Body of pancreas (tissue), 4 donors: ENCODE measurements around the gene GPRC5D. TPM values are rescaled to one million over a fixed set of nuclear protein-coding genes. Genes with fewer than 3 reads are reported as not detected.

Experiments
- ATAC-seq: fragments of 150-250 bp; one replicate; pipeline ENCODE4 v1.9.1; 2016
- DNase-seq, 4 donors: peaks; one replicate each; pipeline ENCODE4 v3.0.0-alpha.2; 2019
- H3K27ac ChIP-seq, 4 donors: fragments of 200-600 bp; sonication (generic); 1 replicate in 3 of 4; 2 replicates in 1 of 4; pipeline versions ENCODE4 v1.5.1 to v1.6.1; 2016 to 2019; ENCODE audit warnings: mild to moderate bottlenecking in 1 of 4, mixed read lengths in 1 of 4, moderate library complexity in 1 of 4
- H3K27me3 ChIP-seq, 2 donors: fragments of 200-600 bp; sonication (generic); one replicate each; pipeline ENCODE4 v1.6.0; 2016; ENCODE audit warnings: mild to moderate bottlenecking in 1 of 2
- H3K36me3 ChIP-seq, 2 donors: fragments of 200-600 bp; sonication (generic); replicated peaks in 1 of 2; 2 replicates each; pipeline ENCODE4 v1.5.1; 2016; ENCODE audit warnings: low read depth in 2 of 2; ENCODE audit not compliant: insufficient read depth in 1 of 2
- H3K4me1 ChIP-seq: fragments of 200-600 bp; sonication (generic); one replicate; pipeline ENCODE4 v1.6.0; 2016
- H3K4me3 ChIP-seq, 2 donors: fragments of 200-600 bp; sonication (generic); 1 replicate in 1 of 2; 2 replicates in 1 of 2; pipeline ENCODE4 v1.5.1; 2016 to 2019
- H3K9me3 ChIP-seq, 3 donors: fragments of 200-600 bp; sonication (generic); 1 replicate in 2 of 3; 2 replicates in 1 of 3; pipeline ENCODE4 v1.5.1; 2016
- CTCF ChIP-seq, 7 experiments: fragments of 450-650 bp in 4 of 7; fragments of 200-600 bp in 3 of 7; sonication (generic) in 3 of 7; IDR thresholded peaks; one replicate each; pipeline ENCODE4 v1.5.1; 2016 to 2019; ENCODE audit warnings: antibody characterized with exemption in 7 of 7
- POLR2A ChIP-seq, 3 donors: fragments of 450-650 bp; IDR thresholded peaks; one replicate each; pipeline ENCODE4 v1.6.1; 2016; ENCODE audit warnings: antibody characterized with exemption in 3 of 3, mild to moderate bottlenecking in 2 of 3
- WGBS, 2 donors: methylation state at CpG; one replicate each; pipeline ENCODE4 v1.1.5; 2017; 5-methylcytosine and 5-hydroxymethylcytosine counted together
- intact Hi-C: fragments of 100-400 bp; cut with DNase I; formaldehyde crosslinking; loops from one replicate; pipeline ENCODE4 v1.15.1; 2023
- total RNA-seq, 2 donors: library from RNA; depleted of rRNA; stranded (reverse); fragments of >200 nt; gene quantifications; one replicate each; pipeline ENCODE4 v1.1.0, GENCODE V29; 2016

The GPRC5D gene
- total RNA-seq, 2 donors from 2014 or later: not detected

GRCh38 chr12:12997156-12997555, 45.2 kb upstream of the GPRC5D start:
- Histone ChIP-seq H3K27ac (no peak overlapping the region), H3K4me1 (peaks cover 47% of the 10 kb centered on the region), H3K9me3 (no peaks in the 10 kb centered on the region), H3K27me3 (no peaks in the 10 kb centered on the region), H3K4me3 (no peak overlapping the region), H3K36me3 (no peaks in the 10 kb centered on the region)
- WGBS, 2 donors: 33 to 35% methylated on average over 3 of the region's 3 CpGs
- intact Hi-C loops: no loop called here
- ATAC-seq (no peak), DNase-seq (no peak)
- TF ChIP-seq POLR2A (IDR thresholded peaks at IDR 0.05): no peak
- no peak for TF ChIP-seq CTCF (IDR thresholded peaks at IDR 0.05)

- DNase-seq: no peak
- no peaks in the 10 kb centered on the region for H3K27me3 ChIP-seq
- TF ChIP-seq CTCF (IDR thresholded peaks at IDR 0.05) (no peak), POLR2A (IDR thresholded peaks at IDR 0.05) (no peak)
- no peak overlapping the region for H3K27ac ChIP-seq
- no peaks in the 10 kb centered on the region for H3K9me3 ChIP-seq
- no peak for ATAC-seq
- H3K4me3 ChIP-seq: no peak overlapping the region
- WGBS, 2 donors: 24 to 29% methylated on average over 3 of the region's 3 CpGs
- peaks cover 47% of the 10 kb centered on the region for H3K4me1 ChIP-seq
- no peaks in the 10 kb centered on the region for H3K36me3 ChIP-seq
- intact Hi-C loops: no loop called here
These were observed 44.2 kb upstream of the GPRC5D start for GRCh38 chr12:12996209-12996608.

GRCh38 chr12:12995088-12995487, 43.1 kb upstream of the GPRC5D start:
- no peaks in the 10 kb centered on the region for H3K9me3 ChIP-seq
- no peaks in the 10 kb centered on the region for H3K27me3 ChIP-seq
- no peaks in the 10 kb centered on the region for H3K36me3 ChIP-seq
- ATAC-seq (no peak), DNase-seq (no peak)
- no peak overlapping the region for H3K27ac ChIP-seq
- TF ChIP-seq POLR2A (IDR thresholded peaks at IDR 0.05): no peak
- no peak for TF ChIP-seq CTCF (IDR thresholded peaks at IDR 0.05)
- H3K4me1 ChIP-seq: peaks cover 56% of the 10 kb centered on the region
- 93% methylated on average over 3 of the region's 3 CpGs for WGBS, 2 donors
- intact Hi-C loops: no loop called here
- no peak overlapping the region for H3K4me3 ChIP-seq

- Histone ChIP-seq H3K27ac (peak overlapping the region in 1 of 4 donors; percentile 36), H3K36me3 (peaks cover 3 to 4% of the 10 kb centered on the region in 2 donors), H3K4me1 (peaks cover 48% of the 10 kb centered on the region), H3K27me3 (no peaks in the 10 kb centered on the region), H3K4me3 (no peak overlapping the region), H3K9me3 (no peaks in the 10 kb centered on the region)
- intact Hi-C loops: no loop called here
- WGBS, 2 donors: 84 to 100% methylated on average over 4 of the region's 4 CpGs
- TF ChIP-seq CTCF (IDR thresholded peaks at IDR 0.05) (no peak), POLR2A (IDR thresholded peaks at IDR 0.05) (no peak)
- no peak for ATAC-seq
- no peak for DNase-seq
These were observed 41.4 kb upstream of the GPRC5D start for GRCh38 chr12:12993367-12993766.

GRCh38 chr12:12992418-12993130, 40.6 kb upstream of the GPRC5D start:
- ATAC-seq (peak; percentile 41), DNase-seq (peak in 3 of 4 donors; percentile 27 to 55 (median 43))
- Histone ChIP-seq H3K27ac (peak overlapping the region in 1 of 4 donors; percentile 36), H3K27me3 (no peaks in the 10 kb centered on the region), H3K36me3 (peaks cover 4 to 5% of the 10 kb centered on the region in 2 donors), H3K4me3 (no peak overlapping the region), H3K4me1 (peaks cover 40% of the 10 kb centered on the region), H3K9me3 (no peaks in the 10 kb centered on the region)
- 70 to 82% methylated on average over 8 of the region's 8 CpGs for WGBS, 2 donors
- no peak for TF ChIP-seq POLR2A (IDR thresholded peaks at IDR 0.05)
- no peak for TF ChIP-seq CTCF (IDR thresholded peaks at IDR 0.05)
- intact Hi-C loops: no loop called here
